Gastrocnemius medialis (tissue), 4 donors: Measurements from ENCODE around the gene APBA2. TPM values are rescaled to one million over a fixed set of nuclear protein-coding genes. Genes with fewer than 3 reads are reported as not detected.

Experiments used
- ATAC-seq, 2 donors: fragments of 150-250 bp; one replicate each; pipeline ENCODE4 v1.9.1; 2016
- DNase-seq, 2 donors: peaks; one replicate each; pipeline ENCODE4 v3.0.0-alpha.2; 2019
- H3K27ac ChIP-seq, 4 donors: fragments of 200-600 bp; sonication (generic); 1 replicate in 1 of 4; 2 replicates in 3 of 4; pipeline ENCODE4 v1.5.1; 2016 to 2018; ENCODE audit warnings: mild to moderate bottlenecking in 2 of 4, moderate library complexity in 1 of 4
- H3K27me3 ChIP-seq, 3 donors: fragments of 200-600 bp; sonication (generic) in 2 of 3; 1 replicate in 1 of 3; 2 replicates in 2 of 3; pipeline versions ENCODE4 v1.5.1 to v1.6.0; 2016 to 2019; ENCODE audit warnings: mild to moderate bottlenecking in 1 of 3, moderate library complexity in 1 of 3
- H3K36me3 ChIP-seq, 2 donors: fragments of 200-600 bp; sonication (generic) in 1 of 2; one replicate each; pipeline ENCODE4 v1.5.1; 2017 to 2018
- H3K4me1 ChIP-seq, 2 donors: fragments of 200-600 bp; sonication (generic) in 1 of 2; one replicate each; pipeline ENCODE4 v1.5.1; 2016 to 2017; ENCODE audit warnings: mild to moderate bottlenecking in 2 of 2
- H3K4me3 ChIP-seq, 4 donors: fragments of 200-600 bp; sonication (generic) in 3 of 4; 1 replicate in 1 of 4; 2 replicates in 3 of 4; pipeline ENCODE4 v1.5.1; 2016 to 2019; ENCODE audit warnings: mild to moderate bottlenecking in 2 of 4
- H3K9me3 ChIP-seq, 3 donors: fragments of 200-600 bp; sonication (generic) in 2 of 3; 1 replicate in 1 of 3; 2 replicates in 2 of 3; pipeline ENCODE4 v1.5.1; 2016 to 2019
- POLR2A ChIP-seq, 2 donors: fragments of 450-650 bp; IDR thresholded peaks; one replicate each; pipeline ENCODE4 v1.6.1; 2017; ENCODE audit warnings: antibody characterized with exemption in 2 of 2, mild to moderate bottlenecking in 2 of 2, moderate library complexity in 2 of 2
- in situ Hi-C, 4 donors: fragments of 200-750 bp; cut with MboI; loops; one replicate each; pipeline versions ENCODE4 v1.15.0 to v1.8.0; 2017; ENCODE audit warnings: low sequenced_read_pairs in 4 of 4
- intact Hi-C: fragments of 100-400 bp; cut with DNase I; formaldehyde crosslinking; loops from one replicate; pipeline ENCODE4 v1.15.1; 2023; ENCODE audit warnings: low total_unique reads
- total RNA-seq, 4 donors: library from RNA; depleted of rRNA; stranded (reverse); fragments of >200 nt; gene quantifications; one replicate each; pipeline versions ENCODE4 v1.1.0 to v1.2.3, GENCODE V29; 2016
- TF ChIP-seq, protein P1 (sequence below), 5 experiments: fragments of 450-650 bp in 3 of 5; fragments of 200-600 bp in 2 of 5; sonication (generic) in 2 of 5; IDR thresholded peaks in 4 of 5; conservative IDR thresholded peaks in 1 of 5; 1 replicate in 4 of 5; 2 replicates in 1 of 5; pipeline ENCODE4 v1.5.1; 2016 to 2019; ENCODE audit warnings: antibody characterized with exemption in 5 of 5, mild to moderate bottlenecking in 3 of 5, moderate library complexity in 3 of 5

APBA2 gene
- total RNA-seq, 4 donors from 2014 or later = 0.19 to 0.31 TPM; not detected in 2

DNA sequence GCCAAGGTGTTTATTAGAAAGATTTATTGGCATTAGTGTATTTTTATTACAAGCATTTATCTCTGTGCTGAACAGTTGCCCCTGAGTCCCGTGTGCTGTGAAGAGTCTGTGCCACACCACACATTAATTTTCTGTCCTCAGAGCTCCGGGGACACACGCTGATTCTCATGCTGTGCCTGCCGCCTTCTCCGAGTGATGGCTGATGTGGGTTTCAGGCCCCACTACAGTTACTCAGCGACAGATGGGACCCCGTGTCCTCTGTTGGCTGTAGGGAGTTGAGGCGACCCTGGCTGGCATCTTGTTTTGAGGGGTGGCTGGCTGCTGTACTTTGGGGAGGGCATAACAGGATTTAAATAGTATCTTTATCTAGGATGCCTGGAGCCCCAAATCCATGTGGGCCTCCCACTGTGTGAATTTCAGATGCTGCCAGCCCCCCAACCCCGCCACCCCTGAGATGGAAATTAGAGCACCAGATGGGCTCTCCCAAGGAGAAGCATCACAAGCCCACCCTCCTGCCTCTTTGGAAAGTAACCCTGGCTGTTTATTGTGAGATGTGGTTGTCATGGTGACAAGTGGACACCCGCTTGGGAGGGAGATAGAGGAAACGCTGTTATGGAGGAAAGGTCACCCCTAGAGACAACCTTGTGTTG, 185.6 kb downstream of the APBA2 start:
- in situ Hi-C loops (no loop called here), intact Hi-C loops (no loop called here)
- Histone ChIP-seq H3K36me3 (no peaks in the 10 kb centered on the region), H3K27me3 (no peaks in the 10 kb centered on the region), H3K4me1 (no peaks in the 10 kb centered on the region), H3K9me3 (no peaks in the 10 kb centered on the region), H3K4me3 (no peak overlapping the region), H3K27ac (no peak overlapping the region)
- DNase-seq = no peak
- TF ChIP-seq, protein P1, sequence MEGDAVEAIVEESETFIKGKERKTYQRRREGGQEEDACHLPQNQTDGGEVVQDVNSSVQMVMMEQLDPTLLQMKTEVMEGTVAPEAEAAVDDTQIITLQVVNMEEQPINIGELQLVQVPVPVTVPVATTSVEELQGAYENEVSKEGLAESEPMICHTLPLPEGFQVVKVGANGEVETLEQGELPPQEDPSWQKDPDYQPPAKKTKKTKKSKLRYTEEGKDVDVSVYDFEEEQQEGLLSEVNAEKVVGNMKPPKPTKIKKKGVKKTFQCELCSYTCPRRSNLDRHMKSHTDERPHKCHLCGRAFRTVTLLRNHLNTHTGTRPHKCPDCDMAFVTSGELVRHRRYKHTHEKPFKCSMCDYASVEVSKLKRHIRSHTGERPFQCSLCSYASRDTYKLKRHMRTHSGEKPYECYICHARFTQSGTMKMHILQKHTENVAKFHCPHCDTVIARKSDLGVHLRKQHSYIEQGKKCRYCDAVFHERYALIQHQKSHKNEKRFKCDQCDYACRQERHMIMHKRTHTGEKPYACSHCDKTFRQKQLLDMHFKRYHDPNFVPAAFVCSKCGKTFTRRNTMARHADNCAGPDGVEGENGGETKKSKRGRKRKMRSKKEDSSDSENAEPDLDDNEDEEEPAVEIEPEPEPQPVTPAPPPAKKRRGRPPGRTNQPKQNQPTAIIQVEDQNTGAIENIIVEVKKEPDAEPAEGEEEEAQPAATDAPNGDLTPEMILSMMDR (IDR thresholded peaks at IDR 0.05 in 4 of 5, conservative IDR thresholded peaks at IDR 0.05 in 1 of 5) = no peak
- ATAC-seq = no peak

DNA sequence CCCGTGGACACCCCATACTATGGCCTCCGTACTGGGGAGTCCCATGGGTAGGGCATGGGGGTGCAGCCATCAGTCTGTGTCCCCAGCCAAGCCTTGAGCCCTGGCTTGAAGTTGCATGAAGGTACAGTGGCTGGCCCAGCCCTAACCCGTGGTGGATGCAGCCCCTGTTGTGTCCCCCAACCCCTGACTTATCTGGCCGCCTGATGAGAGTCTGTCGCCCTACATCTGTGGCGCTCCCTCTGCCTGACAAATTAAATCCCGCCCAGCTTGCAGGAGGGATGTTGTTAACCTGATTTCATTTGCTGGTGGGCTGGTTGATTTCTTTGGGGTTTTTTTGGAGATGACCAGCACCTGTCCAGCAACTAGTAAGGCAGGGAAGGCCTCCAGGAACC, 186.1 kb downstream of the APBA2 start:
- Histone ChIP-seq H3K27ac (no peak overlapping the region), H3K4me3 (no peak overlapping the region), H3K4me1 (no peaks in the 10 kb centered on the region), H3K36me3 (no peaks in the 10 kb centered on the region), H3K27me3 (no peaks in the 10 kb centered on the region), H3K9me3 (no peaks in the 10 kb centered on the region)
- DNase-seq = no peak
- intact Hi-C loops = no loop called here
- TF ChIP-seq, protein P1 (IDR thresholded peaks at IDR 0.05 in 4 of 5, conservative IDR thresholded peaks at IDR 0.05 in 1 of 5) = no peak
- TF ChIP-seq POLR2A (IDR thresholded peaks at IDR 0.05) = no peak
- in situ Hi-C loops = no loop called here
- no peak for ATAC-seq

DNA sequence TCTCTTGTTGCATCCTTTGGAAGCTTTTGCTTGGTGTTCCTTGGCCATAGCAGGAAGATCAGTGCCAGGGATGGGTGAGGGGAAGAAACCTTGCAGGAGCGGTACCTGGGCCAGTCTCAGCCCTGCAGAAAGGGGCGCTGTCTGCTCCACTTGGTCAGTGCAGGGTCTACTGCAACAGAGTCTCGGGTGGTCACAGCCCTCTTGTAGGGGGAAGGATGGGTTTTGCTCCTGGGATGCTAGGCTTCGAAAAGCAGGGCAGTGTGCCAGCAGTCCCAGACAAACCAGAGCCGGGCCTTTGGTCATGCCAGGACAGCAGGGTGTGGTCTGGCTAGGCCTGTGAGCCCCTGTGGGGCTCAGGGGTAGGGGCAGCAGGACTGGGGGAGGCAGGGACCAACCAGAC, 186.7 kb downstream of the APBA2 start:
- ATAC-seq = no peak
- in situ Hi-C loops = no loop called here

DNA sequence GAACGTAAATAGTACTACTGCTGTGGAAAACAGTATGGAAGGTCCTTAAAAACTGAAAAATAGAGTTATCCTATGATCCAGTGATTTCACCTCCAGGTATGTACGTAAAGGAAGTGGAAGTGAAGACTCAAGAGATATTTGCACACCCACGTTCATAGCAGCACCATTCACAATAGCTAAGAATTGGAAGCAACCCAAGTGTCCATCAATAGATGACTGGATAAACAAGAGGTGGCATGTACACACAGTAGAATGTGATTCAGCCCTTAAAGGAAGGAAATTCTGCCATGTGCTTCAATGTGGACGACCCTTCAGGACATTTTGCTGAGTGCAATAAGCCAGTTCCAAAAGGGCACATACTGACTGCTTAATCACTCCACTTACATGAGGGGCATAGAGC, 188.3 kb downstream of the APBA2 start:
- ATAC-seq = no peak
- H3K9me3 ChIP-seq = no peaks in the 10 kb centered on the region
- no peaks in the 10 kb centered on the region for H3K36me3 ChIP-seq
- DNase-seq = no peak
- H3K27me3 ChIP-seq = no peaks in the 10 kb centered on the region
- H3K27ac ChIP-seq = no peak overlapping the region
- intact Hi-C loops = no loop called here
- no peak overlapping the region for H3K4me3 ChIP-seq
- in situ Hi-C loops = no loop called here
- TF ChIP-seq, protein P1 (IDR thresholded peaks at IDR 0.05 in 4 of 5, conservative IDR thresholded peaks at IDR 0.05 in 1 of 5) = no peak
- no peak for TF ChIP-seq POLR2A (IDR thresholded peaks at IDR 0.05)
- H3K4me1 ChIP-seq = no peaks in the 10 kb centered on the region

More for the DNA sequence above, 186.7 kb downstream of the APBA2 start:
- Histone ChIP-seq H3K27ac (no peak overlapping the region), H3K36me3 (no peaks in the 10 kb centered on the region), H3K4me1 (no peaks in the 10 kb centered on the region), H3K27me3 (no peaks in the 10 kb centered on the region), H3K9me3 (no peaks in the 10 kb centered on the region), H3K4me3 (no peak overlapping the region)
- no peak for DNase-seq
- intact Hi-C loops = no loop called here
- no peak for TF ChIP-seq POLR2A (IDR thresholded peaks at IDR 0.05)
- TF ChIP-seq, protein P1 (IDR thresholded peaks at IDR 0.05 in 4 of 5, conservative IDR thresholded peaks at IDR 0.05 in 1 of 5) = no peak

DNA sequence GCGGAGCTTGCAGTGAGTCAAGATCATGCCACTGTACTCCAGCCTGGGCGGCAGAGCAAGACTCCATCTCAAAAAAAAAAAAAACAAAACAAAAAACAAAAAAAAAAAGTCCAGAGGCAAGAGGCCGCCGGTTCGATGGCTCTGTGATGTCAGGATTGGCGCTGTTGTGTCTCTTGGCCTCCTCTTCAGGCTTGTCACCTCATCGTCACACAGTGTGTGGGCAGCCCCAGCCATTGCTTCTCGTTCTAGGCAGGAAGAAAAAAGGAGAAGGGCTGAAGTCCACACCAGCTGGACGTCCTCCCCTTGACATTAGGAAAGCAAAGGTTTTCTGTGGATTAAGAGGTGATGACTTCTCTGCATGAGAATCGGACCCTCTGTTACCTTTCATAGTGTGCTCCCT, 192.8 kb downstream of the APBA2 start:
- Histone ChIP-seq H3K36me3 (no peaks in the 10 kb centered on the region), H3K4me3 (no peak overlapping the region), H3K27ac (no peak overlapping the region), H3K9me3 (no peaks in the 10 kb centered on the region), H3K27me3 (no peaks in the 10 kb centered on the region), H3K4me1 (no peaks in the 10 kb centered on the region)
- DNase-seq (no peak), ATAC-seq (no peak)
- no peak for TF ChIP-seq POLR2A (IDR thresholded peaks at IDR 0.05)
- TF ChIP-seq, protein P1 (IDR thresholded peaks at IDR 0.05 in 4 of 5, conservative IDR thresholded peaks at IDR 0.05 in 1 of 5) = no peak
- intact Hi-C loops = no loop called here
- in situ Hi-C loops = no loop called here
